ENCODE data around the gene SLC25A19. TPM values are rescaled to one million over a fixed set of nuclear protein-coding genes. Genes with fewer than 3 reads are reported as not detected.

Gene SLC25A19
- total RNA-seq, 1 donor from 2014 or later: 12.5 TPM

DNA sequence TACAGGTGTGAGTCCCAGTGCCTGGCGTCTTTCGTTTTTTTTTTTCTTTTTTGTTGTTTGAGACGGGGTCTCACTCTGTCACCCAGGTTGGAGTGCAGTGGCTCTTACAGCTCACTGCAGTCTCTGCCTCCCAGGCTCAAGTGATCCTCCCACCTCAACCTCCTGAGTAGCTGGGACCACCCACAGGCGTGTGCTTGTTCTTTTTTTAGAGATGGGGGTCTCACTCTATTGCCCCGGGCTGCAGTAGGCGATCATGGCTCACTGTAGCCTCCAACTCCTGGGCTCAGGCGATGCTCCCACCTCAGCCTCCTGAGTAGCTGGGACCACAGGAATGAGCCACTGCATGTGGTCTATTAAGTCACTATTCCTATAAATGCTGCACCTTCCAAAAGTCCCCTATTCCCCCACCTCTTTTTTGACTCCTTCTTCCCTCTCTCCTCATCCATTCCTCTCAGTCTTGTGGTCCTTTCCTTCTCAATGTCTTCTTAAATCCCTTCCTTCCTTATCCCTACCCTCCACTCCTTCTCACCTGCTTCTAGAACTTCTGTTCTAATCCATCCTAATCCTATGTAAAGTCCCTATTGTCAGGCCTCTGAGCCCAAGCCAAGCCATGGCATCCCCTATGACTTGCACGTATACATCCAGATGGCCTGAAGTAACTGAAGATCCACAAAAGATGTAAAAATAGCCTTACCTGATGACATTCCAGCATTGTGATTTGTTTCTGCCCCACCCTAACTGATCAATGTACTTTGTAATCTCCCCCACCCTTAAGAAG, 37.0 kb downstream of the SLC25A19 start:
- ATAC-seq (ENCODE audit: poor library complexity): no peak
- intact Hi-C loops (cut with DNase I): no loop called here
- no peak for DNase-seq

GRCh38 chr17:75250009-75250471, 39.2 kb downstream of the SLC25A19 start:
- intact Hi-C loops (cut with DNase I): no loop called here
- ATAC-seq (ENCODE audit: poor library complexity): peak; percentile 60
- no peak for DNase-seq

DNA sequence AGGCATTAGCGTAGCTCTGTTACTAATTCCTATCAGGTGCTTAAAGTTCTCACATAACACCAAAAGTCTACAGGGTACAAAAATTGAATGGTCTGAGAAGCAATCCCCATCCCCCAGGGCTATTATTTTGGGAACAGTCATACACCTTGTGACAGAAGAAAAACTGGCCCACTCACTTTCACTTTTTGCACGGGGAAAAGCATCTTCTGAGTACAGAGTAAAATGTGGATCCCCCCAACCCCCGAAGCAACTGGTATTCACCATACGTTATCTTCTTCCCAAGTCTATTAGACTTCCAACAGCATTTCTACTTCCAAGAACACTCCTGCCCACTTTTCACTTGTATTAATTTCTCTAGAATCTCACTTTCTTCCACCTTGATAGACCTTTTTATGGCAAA, 39.7 kb downstream of the SLC25A19 start:
- no peak for ATAC-seq (ENCODE audit: poor library complexity)
- DNase-seq: no peak
- intact Hi-C loops (cut with DNase I): no loop called here

- intact Hi-C loops (cut with DNase I): no loop called here
- no peak for ATAC-seq (ENCODE audit: poor library complexity)
These were observed 42.8 kb downstream of the SLC25A19 start for GRCh38 chr17:75246404-75246803.

DNA sequence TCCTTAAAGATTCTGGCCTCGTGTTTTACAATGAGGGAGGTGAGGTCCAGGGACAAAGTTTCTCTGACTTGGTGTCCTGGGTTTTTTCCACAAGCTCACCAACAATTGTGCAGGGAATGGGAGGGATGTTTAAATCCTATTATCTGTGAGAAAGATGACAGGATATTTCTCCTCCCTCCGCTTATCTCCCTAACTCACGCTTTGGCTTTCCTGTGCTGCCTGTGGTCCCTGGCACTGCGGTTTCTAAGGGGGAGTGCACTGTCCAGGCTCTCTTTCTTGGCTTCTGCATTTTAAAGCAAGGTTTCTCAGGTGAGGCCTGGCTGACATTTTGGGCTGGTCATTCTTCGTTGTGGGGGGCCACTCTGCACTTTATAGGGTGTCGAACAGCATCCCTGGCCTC, 44.2 kb downstream of the SLC25A19 start:
- no peak for DNase-seq
- no peak for ATAC-seq (ENCODE audit: poor library complexity)
- intact Hi-C loops (cut with DNase I): no loop called here

More at GRCh38 chr17:75246404-75246803, 42.8 kb downstream of the SLC25A19 start:
- no peak for DNase-seq

DNA sequence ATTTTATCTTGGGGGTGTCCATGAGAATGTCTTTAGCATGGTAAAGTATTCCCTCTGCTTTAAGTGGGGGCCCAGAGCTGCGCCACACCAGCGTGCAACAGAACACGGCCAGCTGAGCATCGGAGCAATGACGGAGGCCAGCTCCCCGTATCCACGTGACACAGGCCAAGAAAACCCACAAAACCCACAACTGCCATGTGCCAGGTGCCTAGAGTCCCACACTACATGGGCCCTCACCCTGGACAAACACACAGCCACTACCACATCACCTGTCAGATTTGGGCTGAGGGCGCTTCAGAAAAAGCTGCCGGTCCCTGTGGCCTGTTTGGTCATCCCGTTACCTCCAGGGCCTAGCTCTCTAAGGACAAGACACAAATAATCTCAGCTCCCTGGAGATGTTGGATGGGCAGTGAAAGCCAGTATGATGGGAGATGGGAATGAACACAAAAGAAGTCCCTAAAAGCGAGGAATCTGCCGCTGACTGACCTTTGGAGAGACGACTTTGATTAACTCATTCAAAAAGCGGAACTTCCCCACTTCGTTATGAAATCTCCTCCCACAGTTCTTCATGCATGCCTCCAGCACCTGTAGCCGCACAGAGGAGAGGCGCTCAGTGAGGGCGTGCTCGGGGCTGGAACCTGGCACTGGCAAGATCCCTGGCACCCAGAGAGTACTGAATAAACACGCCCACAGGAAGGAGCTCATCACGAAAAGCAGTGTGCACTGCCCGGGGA, 44.9 kb downstream of the SLC25A19 start:
- intact Hi-C loops (cut with DNase I): no loop called here
- ATAC-seq (ENCODE audit: poor library complexity) (no peak), DNase-seq (no peak)

- ATAC-seq (ENCODE audit: poor library complexity) (no peak), DNase-seq (no peak)
- intact Hi-C loops (cut with DNase I): no loop called here
These were observed 46.7 kb downstream of the SLC25A19 start for GRCh38 chr17:75242461-75243042.

DNA sequence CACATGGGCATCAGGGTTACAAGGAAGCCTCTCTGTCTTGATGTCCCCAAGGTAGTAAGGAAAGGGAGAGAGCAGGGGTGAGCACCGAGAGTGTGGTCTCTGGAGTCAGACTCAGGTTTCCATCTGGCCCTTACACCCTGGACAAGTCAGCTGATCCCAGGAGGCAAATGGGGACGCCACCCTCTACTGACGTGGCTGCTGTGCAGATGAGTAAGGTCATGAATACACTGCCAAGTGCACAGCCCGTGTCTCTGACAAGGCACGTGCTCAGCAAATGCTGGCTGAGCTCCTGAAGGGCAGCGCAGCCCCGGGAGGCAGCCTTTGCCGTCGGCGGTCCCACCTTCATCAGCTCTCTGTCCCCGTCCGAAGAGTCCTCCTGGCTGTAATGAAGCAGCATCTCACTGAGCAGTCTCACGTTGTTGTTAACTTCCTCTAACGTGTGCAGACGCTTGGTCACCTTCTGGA, 47.2 kb downstream of the SLC25A19 start:
- no peak for DNase-seq
- no peak for ATAC-seq (ENCODE audit: poor library complexity)
- intact Hi-C loops (cut with DNase I): no loop called here

DNA sequence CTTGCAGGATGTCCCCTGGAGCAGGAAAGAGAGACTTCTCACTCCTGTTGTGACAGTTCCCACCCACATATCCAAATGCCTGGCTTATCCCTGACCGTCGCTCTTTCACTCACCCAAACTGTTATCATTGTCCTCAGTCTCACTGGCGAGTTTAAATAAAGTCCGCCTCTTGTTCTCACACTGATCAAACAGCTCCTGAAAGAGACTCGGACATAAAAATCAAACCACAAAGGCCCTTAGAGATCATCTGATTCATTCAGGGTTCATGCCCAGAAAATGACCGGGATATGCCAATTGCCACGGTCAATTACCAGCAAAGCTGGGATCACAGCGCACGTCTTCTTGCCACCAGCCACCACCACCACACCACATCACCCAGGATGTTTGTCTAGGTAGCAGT, 47.7 kb downstream of the SLC25A19 start:
- DNase-seq: no peak
- no peak for ATAC-seq (ENCODE audit: poor library complexity)
- intact Hi-C loops (cut with DNase I): no loop called here

- DNase-seq (no peak), ATAC-seq (ENCODE audit: poor library complexity) (no peak)
- intact Hi-C loops (cut with DNase I): no loop called here
These were observed 48.1 kb downstream of the SLC25A19 start for GRCh38 chr17:75241143-75241430.

DNA sequence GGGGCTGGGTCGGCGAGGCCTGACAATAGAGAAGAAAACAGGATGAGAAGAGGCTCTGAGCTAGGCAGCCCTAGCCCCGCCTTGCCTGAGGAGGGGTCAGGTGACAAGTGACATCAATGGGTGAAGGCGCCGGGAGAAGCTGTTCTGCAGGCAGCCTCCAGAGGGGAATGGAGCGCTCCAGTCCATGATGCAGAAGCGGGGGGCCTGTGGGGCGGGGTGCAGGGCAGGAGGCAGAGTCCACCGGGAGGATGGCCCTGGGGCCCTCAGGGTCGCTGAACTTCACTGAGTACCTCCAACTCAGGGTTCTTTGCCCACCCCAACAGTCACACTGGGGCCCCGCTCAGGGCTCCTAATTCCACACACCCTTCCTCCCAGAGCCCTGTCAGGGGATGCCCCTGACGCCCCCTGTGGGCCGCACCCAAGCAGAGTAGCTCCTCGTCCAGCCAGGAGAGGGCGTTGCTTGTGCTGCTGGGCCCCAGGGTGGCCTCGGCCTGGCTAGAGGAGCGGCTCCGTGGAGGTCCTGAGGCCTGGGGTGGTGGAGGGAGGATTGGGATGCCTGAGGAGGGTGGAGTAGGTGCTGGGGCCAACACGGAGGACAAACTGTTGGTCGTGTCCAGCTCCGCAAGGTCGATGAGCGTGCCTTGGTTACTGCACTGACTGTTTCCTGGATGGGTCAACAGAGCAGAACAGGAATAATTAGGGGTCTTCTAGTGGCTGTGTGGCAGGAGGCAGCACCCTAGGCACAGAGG, 48.7 kb downstream of the SLC25A19 start:
- no peak for DNase-seq
- no peak for ATAC-seq (ENCODE audit: poor library complexity)
- intact Hi-C loops (cut with DNase I): no loop called here

- intact Hi-C loops (cut with DNase I): no loop called here
- no peak for DNase-seq
- no peak for ATAC-seq (ENCODE audit: poor library complexity)
These were observed 49.3 kb downstream of the SLC25A19 start for GRCh38 chr17:75239778-75240393.

DNA sequence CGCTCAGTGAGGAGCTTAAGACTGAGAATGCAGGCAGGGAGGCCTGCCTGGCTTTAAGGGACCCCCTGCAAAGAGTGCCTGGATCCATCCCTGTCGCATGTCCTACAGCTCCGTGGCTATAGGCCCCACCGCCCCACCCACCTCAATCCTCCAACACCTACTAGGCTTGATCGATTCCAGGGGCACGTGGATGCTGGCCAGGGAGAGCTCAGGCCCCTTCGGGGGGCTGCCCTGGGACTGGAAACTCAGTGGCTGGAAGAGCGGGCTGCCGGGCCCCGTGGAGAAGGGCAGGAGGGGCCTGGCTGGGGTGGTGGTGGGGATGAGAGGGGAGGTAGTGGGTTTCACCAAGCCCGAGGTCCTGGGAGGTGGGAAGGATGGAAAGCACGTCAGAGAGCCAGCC, 50.0 kb downstream of the SLC25A19 start:
- DNase-seq: no peak
- no peak for ATAC-seq (ENCODE audit: poor library complexity)
- intact Hi-C loops (cut with DNase I): no loop called here

GRCh38 chr17:75238684-75239191, 50.5 kb downstream of the SLC25A19 start:
- DNase-seq (no peak), ATAC-seq (ENCODE audit: poor library complexity) (peak; percentile 51)
- intact Hi-C loops (cut with DNase I): no loop called here

DNA sequence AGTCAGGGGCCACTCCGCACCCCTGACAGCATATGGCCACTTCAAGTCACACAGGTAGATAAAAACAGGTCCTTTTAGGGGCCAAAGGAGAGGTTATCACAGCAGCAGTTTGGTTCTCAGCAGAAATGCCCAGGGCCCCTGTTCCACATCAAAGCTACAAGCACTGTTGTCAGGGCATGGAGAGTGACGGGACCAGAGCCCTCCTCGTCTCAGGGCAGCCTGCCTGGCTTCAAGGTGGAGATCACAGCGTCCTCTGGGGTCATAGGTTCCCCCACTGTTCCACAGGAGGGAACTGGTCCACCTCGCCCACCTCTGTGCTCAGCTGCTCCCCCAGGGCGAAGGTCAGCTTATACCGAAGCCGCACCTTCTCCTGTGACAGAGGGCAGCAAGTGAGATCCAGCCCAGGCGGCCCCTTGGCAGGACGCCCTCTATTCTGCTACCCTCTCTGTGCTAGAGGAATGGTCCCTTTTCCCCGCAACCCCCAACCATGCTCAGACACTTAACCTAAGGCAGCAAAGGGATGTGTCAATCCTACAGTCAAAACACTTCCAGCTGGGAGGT, 51.1 kb downstream of the SLC25A19 start:
- intact Hi-C loops (cut with DNase I): no loop called here
- no peak for ATAC-seq (ENCODE audit: poor library complexity)
- DNase-seq: no peak

DNA sequence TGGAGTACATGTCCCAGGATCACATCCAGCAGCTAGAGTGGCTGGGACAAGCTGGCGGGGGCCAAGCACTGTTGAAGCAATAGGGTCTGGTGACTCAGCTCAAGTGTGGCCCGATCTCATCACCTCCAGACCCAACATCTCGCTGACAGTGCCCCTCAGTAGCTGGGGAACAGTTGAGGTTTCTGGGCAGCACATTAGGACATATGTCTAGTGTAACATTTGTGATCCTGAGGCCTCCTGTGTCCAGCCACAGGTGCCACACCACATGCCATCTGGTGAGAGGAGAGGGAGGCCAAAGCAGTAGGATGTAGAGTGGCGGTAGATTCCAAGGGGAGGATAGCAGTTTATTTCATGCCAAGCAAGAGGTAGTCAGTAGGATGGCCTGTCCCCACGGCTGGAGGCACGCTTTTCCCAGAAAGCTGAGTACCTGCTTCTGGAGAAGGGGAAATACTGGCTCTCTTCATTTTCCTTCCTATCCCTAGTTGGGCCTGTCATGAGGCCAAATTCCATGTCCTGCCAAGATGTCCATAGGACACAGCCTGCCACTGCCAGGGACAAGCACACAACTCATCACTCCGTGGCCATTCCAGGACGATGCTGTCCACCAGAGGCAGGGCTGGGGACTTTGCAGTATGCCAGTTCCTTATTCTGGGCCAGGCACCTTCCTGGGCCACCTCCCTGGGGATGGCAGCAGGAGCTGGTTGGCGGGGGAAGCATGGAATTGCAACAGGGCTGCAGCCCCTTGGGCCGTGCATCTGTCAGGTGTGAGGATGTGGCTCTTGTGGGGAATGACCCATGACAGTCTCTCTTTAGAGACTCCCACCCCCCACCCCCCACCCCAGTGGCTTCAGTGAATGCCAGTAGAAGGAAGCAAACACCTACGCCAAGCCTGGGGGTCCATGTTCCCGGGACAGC, 51.9 kb downstream of the SLC25A19 start:
- intact Hi-C loops (cut with DNase I): no loop called here
- peak; percentile 66 for ATAC-seq (ENCODE audit: poor library complexity)
- no peak for DNase-seq

- ATAC-seq (ENCODE audit: poor library complexity): no peak
- intact Hi-C loops (cut with DNase I): no loop called here
- no peak for DNase-seq
These were observed 56.4 kb downstream of the SLC25A19 start for GRCh38 chr17:75232786-75233185.

Measured in Right ventricle myocardium superior (tissue), 1 donor.